DOHH2 (cell line): ENCODE results near the gene TTC34.

Source experiments
- CTCF ChIP-seq: fragments of 200-600 bp; sonication (generic); IDR thresholded peaks from one replicate; pipeline ENCODE4 v1.5.1; 2014; ENCODE audit warnings: antibody characterized with exemption, mild to moderate bottlenecking, low read depth, low read length; ENCODE audit not compliant: poor library complexity, severe bottlenecking
- EZH2phosphoT487 ChIP-seq: fragments of 200-600 bp; sonication (generic); IDR thresholded peaks from 2 replicates; pipeline ENCODE4 v1.6.1; 2017; ENCODE audit warnings: borderline replicate concordance, mild to moderate bottlenecking, antibody characterized with exemption, low read length, moderate library complexity, mixed read lengths

GRCh38 chr1:2587071-2587859 lies 214.2 kb downstream of the TTC34 start:
- no peak for TF ChIP-seq CTCF
- TF ChIP-seq EZH2phosphoT487, result no peak
